Kidney (tissue), 14 donors: ENCODE measurements around the gene CTAGE9. TPM values are rescaled to one million over a fixed set of nuclear protein-coding genes. Genes with fewer than 3 reads are reported as not detected.
"Not testable (repeated sequence)": the region's sequence is repeated elsewhere in the genome, so short reads cannot be mapped to it uniquely, and the experiment has no call there.

Experiments
- DNase-seq, 5 donors: peaks; one replicate each; pipeline ENCODE4 v3.0.0-alpha.2; 2013 to 2020
- FAIRE-seq: peaks from 2 replicates; lab custom pipeline; 2012; peaks lifted over from hg19 to GRCh38; lab: Jason Lieb, UNC
- H3K27ac ChIP-seq, 2 donors: one replicate each; pipeline ENCODE4 v1.7.0; 2013; ENCODE audit warnings: low read depth in 2 of 2, low read length in 2 of 2, inconsistent platforms in 1 of 2
- H3K27me3 ChIP-seq: one replicate; pipeline ENCODE4 v1.7.1; 2013; ENCODE audit warnings: low read length, inconsistent platforms; ENCODE audit not compliant: control insufficient read depth, insufficient read depth
- H3K36me3 ChIP-seq, 3 donors: one replicate each; pipeline versions ENCODE4 v1.7.0 to v1.7.1; 2013; ENCODE audit warnings: low read length in 3 of 3, control low read depth in 1 of 3, inconsistent platforms in 1 of 3; ENCODE audit not compliant: insufficient read depth in 3 of 3, control insufficient read depth in 2 of 3
- H3K4me1 ChIP-seq, 3 donors: one replicate each; pipeline versions ENCODE4 v1.7.0 to v1.7.1; 2013; ENCODE audit warnings: low read length in 3 of 3, inconsistent platforms in 1 of 3, low read depth in 1 of 3; ENCODE audit not compliant: control insufficient read depth in 2 of 3, insufficient read depth in 2 of 3
- H3K4me3 ChIP-seq, 3 donors: one replicate each; pipeline versions ENCODE4 v1.7.0 to v1.8.1; 2013; ENCODE audit warnings: low read length in 3 of 3, control low read depth in 1 of 3, inconsistent platforms in 1 of 3
- H3K9ac ChIP-seq, 3 donors: one replicate each; pipeline versions ENCODE4 v1.7.0 to v1.7.1; 2013; ENCODE audit warnings: low read length in 3 of 3, control low read depth in 1 of 3, inconsistent platforms in 1 of 3
- H3K9me3 ChIP-seq, 3 donors: one replicate each; pipeline versions ENCODE4 v1.7.0 to v1.7.1; 2013; ENCODE audit warnings: low read length in 3 of 3, control low read depth in 1 of 3, inconsistent platforms in 1 of 3; ENCODE audit not compliant: control insufficient read depth in 2 of 3, insufficient read depth in 1 of 3
- intact Hi-C: fragments of 100-400 bp; cut with DNase I; formaldehyde crosslinking; loops from one replicate; pipeline ENCODE4 v1.11.1; 2022
- polyA plus RNA-seq: library from polyadenylated mRNA; stranded (reverse); fragments of 350-450 nt; fragmentation: Illumina TruSeq; extraction: RNeasy Lipid Tissue Mini Kit (QIAGEN cat#74804); gene quantifications from one replicate; pipeline ENCODE4 v1.2.3, GENCODE V29; 2014; ENCODE audit warnings: low read depth, low replicate concordance; ENCODE audit not compliant: insufficient read depth
- total RNA-seq: library from RNA; stranded (reverse); fragmentation: NEBNext Ultra II Directional; extraction: Animal tissue kit (Norgen Biotek cat#: 25700); gene quantifications from one replicate; pipeline ENCODE4 v1.2.1, GENCODE V29; 2021
- TF ChIP-seq, protein P1 (sequence below): IDR thresholded peaks from 3 replicates; pipeline ENCODE4 v1.5.1; 2012; ENCODE audit warnings: mild to moderate bottlenecking, moderate library complexity, borderline replicate concordance; ENCODE audit not compliant: insufficient read depth; ENCODE audit errors: extremely low read depth
- donor health status: control.
- donor health status: control.
- donor health status: control.
- donor health status: control.
- donor health status: control.
- donor health status: DM: yes; HTN: yes; CAD: no.
- donor health status: Normal renal cell carcinoma (clear cell type).

The CTAGE9 gene
- total and polyA plus RNA-seq, 2 donors from 2014 or later = not detected

- no peak for FAIRE-seq
- H3K27ac ChIP-seq = no peak overlapping the region
Observed at GRCh38 chr6:131724114-131724513, 13.3 kb upstream of the CTAGE9 start.

DNA sequence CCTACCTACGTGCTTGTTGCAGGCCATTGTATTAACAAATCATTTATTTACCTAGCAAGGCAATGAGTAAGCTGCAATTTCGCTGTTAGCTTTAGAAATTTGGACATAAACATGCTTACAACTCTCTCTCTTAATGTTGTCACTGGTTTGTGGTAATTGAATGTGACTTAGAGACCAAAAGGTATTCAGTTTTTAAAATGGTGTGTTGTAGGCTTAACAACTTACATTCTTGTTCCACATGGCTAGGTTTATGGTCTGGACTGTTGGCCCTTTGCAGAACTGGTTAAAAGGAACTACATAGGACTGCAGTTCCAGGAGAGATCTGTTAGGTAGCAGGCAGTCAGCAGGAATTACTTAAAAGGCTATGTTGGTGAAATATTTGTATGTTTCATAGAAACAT is 10.3 kb upstream of the CTAGE9 start:
- H3K27ac ChIP-seq = no peak overlapping the region
- H3K4me3 ChIP-seq = no peak overlapping the region
- H3K9me3 ChIP-seq = no peaks in the 10 kb centered on the region
- DNase-seq = peak in 3 of 5 donors; percentile 16 to 78 (median 75)
- H3K27me3 ChIP-seq = no peaks in the 10 kb centered on the region
- H3K4me1 ChIP-seq = no peaks in the 10 kb centered on the region
- no peaks in the 10 kb centered on the region for H3K36me3 ChIP-seq
- H3K9ac ChIP-seq = no peak overlapping the region
- intact Hi-C loops = no loop called here
- TF ChIP-seq, protein P1, sequence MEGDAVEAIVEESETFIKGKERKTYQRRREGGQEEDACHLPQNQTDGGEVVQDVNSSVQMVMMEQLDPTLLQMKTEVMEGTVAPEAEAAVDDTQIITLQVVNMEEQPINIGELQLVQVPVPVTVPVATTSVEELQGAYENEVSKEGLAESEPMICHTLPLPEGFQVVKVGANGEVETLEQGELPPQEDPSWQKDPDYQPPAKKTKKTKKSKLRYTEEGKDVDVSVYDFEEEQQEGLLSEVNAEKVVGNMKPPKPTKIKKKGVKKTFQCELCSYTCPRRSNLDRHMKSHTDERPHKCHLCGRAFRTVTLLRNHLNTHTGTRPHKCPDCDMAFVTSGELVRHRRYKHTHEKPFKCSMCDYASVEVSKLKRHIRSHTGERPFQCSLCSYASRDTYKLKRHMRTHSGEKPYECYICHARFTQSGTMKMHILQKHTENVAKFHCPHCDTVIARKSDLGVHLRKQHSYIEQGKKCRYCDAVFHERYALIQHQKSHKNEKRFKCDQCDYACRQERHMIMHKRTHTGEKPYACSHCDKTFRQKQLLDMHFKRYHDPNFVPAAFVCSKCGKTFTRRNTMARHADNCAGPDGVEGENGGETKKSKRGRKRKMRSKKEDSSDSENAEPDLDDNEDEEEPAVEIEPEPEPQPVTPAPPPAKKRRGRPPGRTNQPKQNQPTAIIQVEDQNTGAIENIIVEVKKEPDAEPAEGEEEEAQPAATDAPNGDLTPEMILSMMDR = no peak
- peak; percentile 42 for FAIRE-seq

More at GRCh38 chr6:131724114-131724513, 13.3 kb upstream of the CTAGE9 start:
- intact Hi-C loops = no loop called here
- TF ChIP-seq, protein P1 = no peak
- Histone ChIP-seq H3K4me3 (no peak overlapping the region), H3K9me3 (no peaks in the 10 kb centered on the region), H3K36me3 (peaks cover 0 to 2% (median 0%) of the 10 kb centered on the region in 3 donors), H3K4me1 (no peaks in the 10 kb centered on the region), H3K27me3 (no peaks in the 10 kb centered on the region), H3K9ac (no peak overlapping the region)
- DNase-seq = no peak

DNA sequence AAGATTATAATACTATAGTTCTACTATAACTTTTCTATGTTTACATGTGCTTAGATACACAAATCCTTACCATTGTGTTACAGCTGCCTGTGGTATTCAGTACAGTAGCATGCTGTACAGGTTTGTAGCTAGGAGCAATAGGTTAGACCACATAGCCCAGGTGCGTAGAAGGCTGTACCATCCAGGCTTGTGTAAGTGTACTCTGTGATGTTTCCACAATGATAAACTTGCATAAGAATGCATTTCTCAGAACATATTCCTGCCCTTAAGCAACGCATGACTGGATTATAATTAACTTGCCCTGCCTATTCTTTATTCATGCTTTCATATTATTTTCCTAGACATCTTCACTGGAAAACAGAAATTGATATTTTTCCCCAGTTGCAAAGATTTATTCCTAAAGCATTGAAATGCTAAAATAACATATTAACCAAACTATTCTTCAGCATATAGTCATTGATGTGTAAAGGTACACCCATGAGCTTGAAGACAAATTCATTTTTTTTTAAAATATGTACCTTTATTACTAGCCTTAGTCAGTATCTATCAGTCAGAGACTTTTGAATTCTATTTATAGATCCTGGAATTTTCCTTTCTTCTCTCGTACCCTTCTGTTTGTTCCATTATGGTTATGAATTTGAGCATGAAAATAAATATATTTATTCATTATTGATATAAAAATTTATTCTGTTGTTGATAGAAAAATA is 7.2 kb upstream of the CTAGE9 start:
- no peak overlapping the region for H3K27ac ChIP-seq
- TF ChIP-seq, protein P1 = no peak
- DNase-seq (peak in 1 of 5 donors; percentile 13), FAIRE-seq (no peak)
- no peaks in the 10 kb centered on the region for H3K36me3 ChIP-seq
- intact Hi-C loops = no loop called here
- H3K9ac ChIP-seq = no peak overlapping the region
- H3K9me3 ChIP-seq = no peaks in the 10 kb centered on the region
- H3K27me3 ChIP-seq = no peaks in the 10 kb centered on the region
- H3K4me1 ChIP-seq = no peaks in the 10 kb centered on the region
- no peak overlapping the region for H3K4me3 ChIP-seq

GRCh38 chr6:131715567-131715966 is 4.8 kb upstream of the CTAGE9 start:
- intact Hi-C loops, H3K27ac ChIP-seq, H3K4me3 ChIP-seq, H3K36me3 ChIP-seq, FAIRE-seq, H3K4me1 ChIP-seq, H3K9ac ChIP-seq, H3K9me3 ChIP-seq, H3K27me3 ChIP-seq, DNase-seq: not testable (repeated sequence)

- not testable (repeated sequence) for FAIRE-seq
Observed at GRCh38 chr6:131703905-131704304, 6.9 kb downstream of the CTAGE9 start.

GRCh38 chr6:131700851-131701250 is 10.0 kb downstream of the CTAGE9 start:
- H3K36me3 ChIP-seq, H3K9me3 ChIP-seq, intact Hi-C loops, DNase-seq, H3K27ac ChIP-seq, H3K4me3 ChIP-seq, H3K27me3 ChIP-seq, FAIRE-seq, H3K4me1 ChIP-seq, H3K9ac ChIP-seq: not testable (repeated sequence)

More at GRCh38 chr6:131703905-131704304, 6.9 kb downstream of the CTAGE9 start:
- intact Hi-C loops, DNase-seq, H3K27me3 ChIP-seq, H3K36me3 ChIP-seq, H3K4me1 ChIP-seq, H3K27ac ChIP-seq, H3K9me3 ChIP-seq, H3K4me3 ChIP-seq, H3K9ac ChIP-seq: not testable (repeated sequence)
